H9 (cell line): ENCODE data around the gene ARID1B. TPM values are rescaled to one million over a fixed set of nuclear protein-coding genes. Genes with fewer than 3 reads are reported as not detected.

ENCODE experiments used
- DNase-seq: peaks from one replicate; pipeline ENCODE4 v3.0.0-alpha.2; 2017
- H2AFZ ChIP-seq: one replicate; pipeline ENCODE4 v1.6.1; 2013; ENCODE audit warnings: mild to moderate bottlenecking, low read length, control low read depth, moderate library complexity
- H2AK5ac ChIP-seq: 2 replicates; pipeline ENCODE4 v1.6.1; 2013; ENCODE audit warnings: low read length, control low read depth, mixed read lengths; ENCODE audit not compliant: insufficient read length
- H2BK120ac ChIP-seq: one replicate; pipeline ENCODE4 v1.6.1; 2013; ENCODE audit warnings: low read depth, mild to moderate bottlenecking, low read length, control low read depth, inconsistent platforms; ENCODE audit not compliant: poor library complexity, severe bottlenecking
- H2BK12ac ChIP-seq: 2 replicates; pipeline ENCODE4 v1.6.1; 2013; ENCODE audit warnings: low read length, control low read depth, mixed read lengths, low read depth; ENCODE audit not compliant: insufficient read length
- H2BK15ac ChIP-seq: 2 replicates; pipeline ENCODE4 v1.6.1; 2013; ENCODE audit warnings: low read depth, low read length, control low read depth
- H2BK20ac ChIP-seq: one replicate; pipeline ENCODE4 v1.6.1; 2013; ENCODE audit warnings: low read depth, mild to moderate bottlenecking, low read length, control low read depth, inconsistent platforms; ENCODE audit not compliant: poor library complexity, severe bottlenecking
- H2BK5ac ChIP-seq: 2 replicates; pipeline ENCODE4 v1.6.1; 2013; ENCODE audit warnings: low read length, control low read depth, mixed read lengths; ENCODE audit not compliant: insufficient read length
- H3K14ac ChIP-seq: 2 replicates; pipeline ENCODE4 v1.6.1; 2013; ENCODE audit warnings: low read length, control low read depth; ENCODE audit not compliant: insufficient read depth
- H3K18ac ChIP-seq: 2 replicates; pipeline ENCODE4 v1.6.1; 2013; ENCODE audit warnings: low read depth, mild to moderate bottlenecking, mixed read lengths, low read length, control low read depth; ENCODE audit not compliant: insufficient read length
- H3K23ac ChIP-seq: 2 replicates; pipeline ENCODE4 v1.6.1; 2013; ENCODE audit warnings: low read length, control low read depth, mixed read lengths, low read depth; ENCODE audit not compliant: insufficient read length
- H3K23me2 ChIP-seq: 2 replicates; pipeline ENCODE4 v1.6.1; 2013; ENCODE audit warnings: low read depth, mild to moderate bottlenecking, mixed read lengths, low read length, control low read depth; ENCODE audit not compliant: insufficient read length, poor library complexity, severe bottlenecking
- H3K27ac ChIP-seq: 2 replicates; pipeline ENCODE4 v1.5.1; 2013; ENCODE audit warnings: low read length, control low read depth, mixed read lengths, low read depth; ENCODE audit not compliant: insufficient read length
- H3K27me3 ChIP-seq: 2 replicates; pipeline ENCODE4 v1.6.1; 2013; ENCODE audit warnings: low read length, control low read depth, inconsistent platforms; ENCODE audit not compliant: insufficient read depth
- H3K4ac ChIP-seq: 2 replicates; pipeline ENCODE4 v1.6.1; 2013; ENCODE audit warnings: low read depth, mild to moderate bottlenecking, control low read depth, inconsistent platforms, low read length, moderate library complexity
- H3K4me1 ChIP-seq: 2 replicates; pipeline ENCODE4 v1.6.1; 2013; ENCODE audit warnings: low read length, control low read depth, inconsistent platforms; ENCODE audit not compliant: insufficient read depth
- H3K4me2 ChIP-seq: 2 replicates; pipeline ENCODE4 v1.6.1; 2013; ENCODE audit warnings: low read length, control low read depth, mixed read lengths; ENCODE audit not compliant: insufficient read length, insufficient read depth
- H3K56ac ChIP-seq: 2 replicates; pipeline ENCODE4 v1.6.1; 2013; ENCODE audit warnings: low read depth, mild to moderate bottlenecking, mixed read lengths, low read length, control low read depth; ENCODE audit not compliant: insufficient read length
- H3K79me1 ChIP-seq: 2 replicates; pipeline ENCODE4 v1.6.1; 2013; ENCODE audit warnings: low read depth, mild to moderate bottlenecking, moderate library complexity, low read length, control low read depth, inconsistent platforms; ENCODE audit not compliant: insufficient read depth, poor library complexity, severe bottlenecking
- H3K79me2 ChIP-seq: 2 replicates; pipeline ENCODE4 v1.6.1; 2013; ENCODE audit warnings: low read length, control low read depth, inconsistent platforms; ENCODE audit not compliant: insufficient read depth
- H3K9ac ChIP-seq: 2 replicates; pipeline ENCODE4 v1.6.1; 2013; ENCODE audit warnings: low read length, control low read depth, mixed read lengths; ENCODE audit not compliant: insufficient read length; ENCODE audit errors: extremely low read depth
- H3K9me3 ChIP-seq: one replicate; pipeline ENCODE4 v1.6.1; 2013; ENCODE audit warnings: low read depth, low read length, inconsistent platforms; ENCODE audit not compliant: control insufficient read depth
- H3T11ph ChIP-seq: one replicate; pipeline ENCODE4 v1.6.1; 2013; ENCODE audit warnings: mild to moderate bottlenecking, low read length, control low read depth, inconsistent platforms
- H4K20me1 ChIP-seq: one replicate; pipeline ENCODE4 v1.6.1; 2013; ENCODE audit not compliant: control insufficient read depth, insufficient read length, insufficient read depth
- H4K5ac ChIP-seq: 2 replicates; pipeline ENCODE4 v1.6.1; 2013; ENCODE audit warnings: low read depth, mild to moderate bottlenecking, mixed read lengths, low read length, control low read depth; ENCODE audit not compliant: insufficient read length
- H4K8ac ChIP-seq: replicated peaks from 2 replicates; pipeline ENCODE4 v1.6.1; 2013; ENCODE audit warnings: low read length, control low read depth, mixed read lengths, low read depth; ENCODE audit not compliant: insufficient read length
- H4K91ac ChIP-seq: 2 replicates; pipeline ENCODE4 v1.6.1; 2013; ENCODE audit warnings: low read depth, mild to moderate bottlenecking, moderate library complexity, mixed read lengths, low read length, control low read depth; ENCODE audit not compliant: insufficient read length
- H3K27ac Mint-ChIP-seq, 3 experiments: 2 replicates in 2 of 3; 3 replicates in 1 of 3; pipeline ENCODE4 v1.8.0; 2020 to 2021; ENCODE audit warnings: mixed read lengths in 3 of 3, mild to moderate bottlenecking in 1 of 3, moderate library complexity in 1 of 3
- H3K27me3 Mint-ChIP-seq: 2 replicates; pipeline ENCODE4 v1.8.0; 2021; ENCODE audit warnings: low read depth, mild to moderate bottlenecking, moderate library complexity, mixed read lengths
- H3K36me3 Mint-ChIP-seq, 3 experiments: 2 replicates in 2 of 3; 3 replicates in 1 of 3; pipeline ENCODE4 v1.8.0; 2020 to 2021; ENCODE audit warnings: low read depth in 3 of 3, mixed read lengths in 3 of 3; ENCODE audit not compliant: insufficient read depth in 1 of 3
- H3K4me1 Mint-ChIP-seq, 2 experiments: 2 replicates each; pipeline ENCODE4 v1.8.0; 2020; ENCODE audit warnings: mixed read lengths in 2 of 2
- H3K4me3 Mint-ChIP-seq, 2 experiments: 2 replicates in 1 of 2; 3 replicates in 1 of 2; pipeline ENCODE4 v1.8.0; 2020 to 2021; ENCODE audit warnings: mild to moderate bottlenecking in 2 of 2, mixed read lengths in 2 of 2, moderate library complexity in 1 of 2
- H3K9me3 Mint-ChIP-seq, 2 experiments: 2 replicates in 1 of 2; 3 replicates in 1 of 2; pipeline ENCODE4 v1.8.0; 2020; ENCODE audit warnings: mild to moderate bottlenecking in 2 of 2, mixed read lengths in 2 of 2, moderate library complexity in 1 of 2
- CTCF ChIP-seq: fragments of 200-600 bp; sonication (generic); conservative IDR thresholded peaks from 3 replicates; pipeline ENCODE4 v1.8.0; 2021; ENCODE audit warnings: antibody characterized with exemption, mild to moderate bottlenecking
- WGBS: extraction: QIAGEN DNeasy Blood & Tissue Kit; methylation state at CpG from one replicate; pipeline ENCODE4 v1.1.7; 2013; ENCODE audit warnings: missing lambda C conversion rate, low lambda C conversion rate, mixed read lengths; ENCODE audit not compliant: insufficient read length; ENCODE audit errors: extremely low coverage; 5-methylcytosine and 5-hydroxymethylcytosine counted together
- total RNA-seq: library from RNA; stranded (reverse); gene quantifications from 2 replicates; pipeline ENCODE4 v1.2.1, GENCODE V29; 2021

Gene ARID1B
- total RNA-seq, 1 experiment from 2014 or later = 88.2 TPM

GRCh38 chr6:156848123-156848522, 70.9 kb downstream of the ARID1B start:
- H3K27ac ChIP-seq = no peak overlapping the region
- H3K4me3 Mint-ChIP-seq = no peak overlapping the region
- WGBS = no CpG with 5 or more reads among the region's 3 CpGs

More at GRCh38 chr6:156848123-156848522, 70.9 kb downstream of the ARID1B start:
- no peak overlapping the region for H3K18ac ChIP-seq
- H3K9ac ChIP-seq = no peak overlapping the region
- H3K14ac ChIP-seq = no peak overlapping the region
- H4K5ac ChIP-seq = no peak overlapping the region
- no peaks in the 10 kb centered on the region for H3K9me3 ChIP-seq
- H3K4ac ChIP-seq = no peak overlapping the region
- no peak overlapping the region for H3K4me2 ChIP-seq
- H4K8ac ChIP-seq = no peak overlapping the region
- no peak overlapping the region for H3K23ac ChIP-seq
- H3K79me1 ChIP-seq = peaks cover 8% of the 10 kb centered on the region
- H2BK20ac ChIP-seq = no peak overlapping the region
- no peak overlapping the region for H2AFZ ChIP-seq
- no peak for TF ChIP-seq CTCF
- peaks cover 9% of the 10 kb centered on the region for H3K4me1 ChIP-seq
- H2BK12ac ChIP-seq = no peak overlapping the region
- H3T11ph ChIP-seq = no peak overlapping the region
- Mint-ChIP-seq H3K27ac (peak overlapping the region in 2 of 3 experiments; percentile 74 to 86; a peak in 2 of 7 replicates), H3K27me3 (no peaks in the 10 kb centered on the region), H3K4me1 (peaks cover 88 to 92% of the 10 kb centered on the region in 2 experiments), H3K9me3 (no peaks in the 10 kb centered on the region), H3K36me3 (peaks cover 0 to 5% (median 0%) of the 10 kb centered on the region in 3 experiments; a peak in 1 of 7 replicates)
- no peaks in the 10 kb centered on the region for H3K23me2 ChIP-seq
- no peak overlapping the region for H2BK5ac ChIP-seq
- no peak overlapping the region for H2BK15ac ChIP-seq
- H2AK5ac ChIP-seq = no peak overlapping the region
- no peak overlapping the region for H3K56ac ChIP-seq
- peaks cover 28% of the 10 kb centered on the region; the same call in 1 of the 2 replicates for H3K79me2 ChIP-seq
- no peaks in the 10 kb centered on the region for H4K20me1 ChIP-seq
- no peaks in the 10 kb centered on the region for H3K27me3 ChIP-seq
- no peak overlapping the region for H4K91ac ChIP-seq
- no peak overlapping the region for H2BK120ac ChIP-seq
- no peak for DNase-seq
